Measurements from ENCODE around the gene KANSL1. TPM values are rescaled to one million over a fixed set of nuclear protein-coding genes. Genes with fewer than 3 reads are reported as not detected.

KANSL1 gene
- total RNA-seq, 2 experiments from 2014 or later = 54.4 to 55.3 TPM

DNA sequence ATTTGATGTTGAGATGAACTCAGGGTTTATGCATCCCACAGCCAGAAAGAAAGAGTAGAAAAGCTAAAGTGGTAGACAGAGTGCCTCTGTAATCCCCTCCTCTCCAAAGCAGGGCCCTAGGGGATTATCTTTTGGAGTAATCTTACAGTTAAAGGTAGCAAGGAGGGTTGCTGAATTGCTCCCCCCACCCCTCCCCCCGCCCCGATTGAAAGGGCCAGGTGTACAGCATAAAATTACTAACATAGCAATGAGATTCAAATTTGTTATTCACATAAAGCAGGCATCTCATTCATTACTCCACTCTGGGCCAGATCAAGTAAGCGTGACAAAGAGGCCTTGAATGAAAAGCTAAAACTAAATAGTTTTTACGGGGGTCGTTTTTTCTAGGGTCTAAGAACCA, 121.4 kb downstream of the KANSL1 start:
- TF ChIP-seq, protein P1, sequence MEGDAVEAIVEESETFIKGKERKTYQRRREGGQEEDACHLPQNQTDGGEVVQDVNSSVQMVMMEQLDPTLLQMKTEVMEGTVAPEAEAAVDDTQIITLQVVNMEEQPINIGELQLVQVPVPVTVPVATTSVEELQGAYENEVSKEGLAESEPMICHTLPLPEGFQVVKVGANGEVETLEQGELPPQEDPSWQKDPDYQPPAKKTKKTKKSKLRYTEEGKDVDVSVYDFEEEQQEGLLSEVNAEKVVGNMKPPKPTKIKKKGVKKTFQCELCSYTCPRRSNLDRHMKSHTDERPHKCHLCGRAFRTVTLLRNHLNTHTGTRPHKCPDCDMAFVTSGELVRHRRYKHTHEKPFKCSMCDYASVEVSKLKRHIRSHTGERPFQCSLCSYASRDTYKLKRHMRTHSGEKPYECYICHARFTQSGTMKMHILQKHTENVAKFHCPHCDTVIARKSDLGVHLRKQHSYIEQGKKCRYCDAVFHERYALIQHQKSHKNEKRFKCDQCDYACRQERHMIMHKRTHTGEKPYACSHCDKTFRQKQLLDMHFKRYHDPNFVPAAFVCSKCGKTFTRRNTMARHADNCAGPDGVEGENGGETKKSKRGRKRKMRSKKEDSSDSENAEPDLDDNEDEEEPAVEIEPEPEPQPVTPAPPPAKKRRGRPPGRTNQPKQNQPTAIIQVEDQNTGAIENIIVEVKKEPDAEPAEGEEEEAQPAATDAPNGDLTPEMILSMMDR (IDR thresholded peaks at IDR 0.05) = no peak
- Mint-ChIP-seq H3K36me3 (ENCODE audit: low read depth) (peaks cover 17% of the 10 kb centered on the region), H3K4me1 (ENCODE audit: low read depth) (peaks cover 51% of the 10 kb centered on the region), H3K9me3 (no peaks in the 10 kb centered on the region), H3K27ac (peak overlapping the region; percentile 20), H3K4me3 (no peak overlapping the region), H3K27me3 (no peaks in the 10 kb centered on the region)
- DNase-seq (no peak), ATAC-seq (no peak)
- ChIA-PET CTCF (interaction anchor here (0.9 to 3.1 kb wide), 5 partner anchors 11 to 116 kb away, joined by 3 to 10 read pairs (median 6); no protein-coding TSS in a partner anchor), POLR2A (interaction anchor here (0.6 to 1.0 kb wide), 2 partner anchors 13 to 98 kb away, joined by 3 read pairs; no protein-coding TSS in a partner anchor)
- intact Hi-C loops (cut with micrococcal nuclease) = no loop called here

DNA sequence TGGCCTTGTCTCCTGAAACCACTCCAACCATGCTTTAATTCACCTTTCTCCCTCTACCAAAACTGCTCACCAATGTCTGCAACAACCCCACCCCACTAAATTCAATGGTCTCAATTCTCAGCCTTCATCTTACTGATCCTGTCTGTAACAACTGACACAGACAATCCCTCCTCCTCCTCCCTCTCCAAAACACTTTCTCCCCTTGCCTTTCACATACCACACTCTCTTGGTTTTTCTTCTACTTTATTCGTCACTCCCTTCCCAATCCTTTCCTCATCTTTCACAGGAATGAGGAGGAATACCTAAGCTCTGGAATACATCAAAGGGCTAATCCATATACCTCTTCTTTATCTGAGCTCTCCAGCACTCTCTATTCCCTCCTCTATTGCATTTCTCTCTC, 128.8 kb downstream of the KANSL1 start:
- peaks cover 21% of the 10 kb centered on the region for H3K4me1 Mint-ChIP-seq (ENCODE audit: low read depth)
- peaks cover 29% of the 10 kb centered on the region for H3K36me3 Mint-ChIP-seq (ENCODE audit: low read depth)
- no peak for ATAC-seq
- POLR2A ChIA-PET = no interaction called here
- TF ChIP-seq, protein P1 (IDR thresholded peaks at IDR 0.05) = no peak
- no peak overlapping the region for H3K4me3 Mint-ChIP-seq
- peak overlapping the region; percentile 54 for H3K27ac Mint-ChIP-seq
- CTCF ChIA-PET = interaction anchor here (0.6 to 2.4 kb wide), 2 partner anchors 20 to 147 kb away, joined by 3 to 7 read pairs; no protein-coding TSS in a partner anchor
- H3K27me3 Mint-ChIP-seq = no peaks in the 10 kb centered on the region
- no peak for DNase-seq
- intact Hi-C loops (cut with micrococcal nuclease) = no loop called here
- no peaks in the 10 kb centered on the region for H3K9me3 Mint-ChIP-seq

DNA sequence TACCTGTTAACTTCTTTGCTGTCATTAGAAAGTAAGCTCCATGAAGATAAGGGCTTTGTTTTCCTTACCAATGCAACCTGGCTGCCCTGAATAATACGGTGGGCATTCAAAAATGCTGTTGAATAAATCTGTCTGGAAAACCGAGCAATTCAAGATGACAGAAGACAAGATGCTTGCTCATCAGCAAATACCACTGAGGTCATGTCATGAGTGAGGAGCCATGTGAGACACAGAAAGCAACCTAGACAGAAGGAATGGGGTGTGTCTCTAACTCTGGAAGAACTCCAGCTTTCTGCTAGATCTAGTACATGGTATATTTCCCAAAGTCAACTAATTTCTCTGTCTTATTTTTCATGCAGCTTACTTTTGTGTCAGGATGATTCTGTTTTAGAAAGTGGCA, 130.0 kb downstream of the KANSL1 start:
- intact Hi-C loops (cut with micrococcal nuclease) = no loop called here
- peaks cover 28% of the 10 kb centered on the region for H3K4me1 Mint-ChIP-seq (ENCODE audit: low read depth)
- H3K4me3 Mint-ChIP-seq = no peak overlapping the region
- H3K9me3 Mint-ChIP-seq = no peaks in the 10 kb centered on the region
- TF ChIP-seq, protein P1 (IDR thresholded peaks at IDR 0.05) = no peak
- ChIA-PET POLR2A (no interaction called here), CTCF (interaction anchor here (0.9 to 2.4 kb wide), 8 partner anchors 12 to 223 kb away, joined by 3 to 13 read pairs (median 3); partner anchors contain the start of gene KANSL1)
- no peaks in the 10 kb centered on the region for H3K27me3 Mint-ChIP-seq
- ATAC-seq = no peak
- H3K27ac Mint-ChIP-seq = no peak overlapping the region
- H3K36me3 Mint-ChIP-seq (ENCODE audit: low read depth) = peaks cover 36% of the 10 kb centered on the region
- no peak for DNase-seq

DNA sequence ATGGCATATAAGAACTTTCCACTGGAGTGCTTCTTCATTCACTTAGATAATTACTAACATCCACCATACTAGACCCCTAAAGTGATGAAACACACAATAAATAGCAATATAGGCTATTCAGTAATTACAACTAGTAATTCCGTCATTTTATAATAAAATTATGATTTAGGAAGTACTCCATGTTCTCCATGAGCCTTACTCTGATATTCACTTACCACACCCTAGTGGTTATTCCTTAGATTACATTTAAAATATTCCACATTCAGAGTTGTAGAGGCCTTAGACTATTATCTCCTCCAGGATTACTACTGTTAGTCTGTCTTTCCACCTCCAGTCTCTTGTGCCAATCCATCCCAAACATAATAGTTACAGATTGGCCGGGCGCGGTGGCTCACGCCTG, 131.8 kb downstream of the KANSL1 start:
- no peak overlapping the region for H3K4me3 Mint-ChIP-seq
- H3K36me3 Mint-ChIP-seq (ENCODE audit: low read depth) = peaks cover 35% of the 10 kb centered on the region
- CTCF ChIA-PET = interaction anchor here (1.2 to 2.6 kb wide), 4 partner anchors 10 to 102 kb away, joined by 3 to 13 read pairs (median 6); no protein-coding TSS in a partner anchor
- intact Hi-C loops (cut with micrococcal nuclease) = no loop called here
- DNase-seq (no peak), ATAC-seq (no peak)
- no peak overlapping the region for H3K27ac Mint-ChIP-seq
- TF ChIP-seq, protein P1 (IDR thresholded peaks at IDR 0.05) = peak; percentile 54
- H3K9me3 Mint-ChIP-seq = no peaks in the 10 kb centered on the region
- H3K4me1 Mint-ChIP-seq (ENCODE audit: low read depth) = peaks cover 38% of the 10 kb centered on the region
- H3K27me3 Mint-ChIP-seq = no peaks in the 10 kb centered on the region
- POLR2A ChIA-PET = no interaction called here

DNA sequence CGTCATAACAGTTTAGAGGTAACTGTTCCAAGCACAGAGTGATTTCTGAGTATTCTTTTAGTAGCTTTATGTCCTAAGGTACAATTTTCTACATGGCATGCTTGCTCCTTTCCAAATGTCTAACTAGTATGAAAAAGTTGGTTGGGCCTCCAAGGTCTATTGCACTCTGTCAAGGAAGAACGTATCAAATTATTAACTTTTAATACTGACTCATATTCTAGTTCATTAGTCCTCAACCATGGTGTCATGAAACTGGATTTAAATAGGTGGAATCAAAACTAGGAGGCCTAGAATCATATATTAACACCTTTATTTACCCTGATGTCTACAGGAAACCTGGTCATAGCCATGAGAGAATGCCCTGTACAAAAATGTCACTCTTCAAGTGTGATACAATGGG, 132.8 kb downstream of the KANSL1 start:
- CTCF ChIA-PET = interaction anchor here (2.6 to 5.5 kb wide), 4 partner anchors 11 to 152 kb away, joined by 6 to 42 read pairs (median 16); no protein-coding TSS in a partner anchor
- peaks cover 34% of the 10 kb centered on the region for H3K36me3 Mint-ChIP-seq (ENCODE audit: low read depth)
- no peaks in the 10 kb centered on the region for H3K9me3 Mint-ChIP-seq
- ATAC-seq = no peak
- TF ChIP-seq, protein P1 (IDR thresholded peaks at IDR 0.05) = no peak
- H3K27ac Mint-ChIP-seq = no peak overlapping the region
- H3K4me3 Mint-ChIP-seq = no peak overlapping the region
- DNase-seq = no peak
- intact Hi-C loops (cut with micrococcal nuclease) = no loop called here
- peaks cover 40% of the 10 kb centered on the region for H3K4me1 Mint-ChIP-seq (ENCODE audit: low read depth)
- POLR2A ChIA-PET = no interaction called here
- no peaks in the 10 kb centered on the region for H3K27me3 Mint-ChIP-seq
